Stimulated activated CD4-positive, alpha-beta T cell treated with anti-CD3 and anti-CD28 coated beads, Interleukin-4, amount 100 ng/mL, for 4 hours (primary cell): ENCODE measurements around the gene NRSN2.

ENCODE experiments used
- DNase-seq, 2 experiments: peaks; one replicate each; pipeline ENCODE4 v3.0.0-alpha.2; 2020

NRSN2 gene

GRCh38 chr20:346640-347316 is at the start of gene NRSN2:
NRSN2 (plus strand) TSS chr20:347111; CDS start chr20:349644, 2,533 bp downstream.
- peak in 1 of 2 experiments; percentile 38 for DNase-seq

GRCh38 chr20:297925-298775 is 48.8 kb upstream of the NRSN2 start:
- peak; percentile 31 to 32 for DNase-seq

- no peak for DNase-seq
These were observed 48.0 kb upstream of the NRSN2 start for GRCh38 chr20:298776-299391.

GRCh38 chr20:300345-300990 is 46.4 kb upstream of the NRSN2 start:
- no peak for DNase-seq

- no peak for DNase-seq
These were observed 44.7 kb upstream of the NRSN2 start for GRCh38 chr20:301886-302848.

GRCh38 chr20:305745-306144 is 41.2 kb upstream of the NRSN2 start:
- DNase-seq, result no peak

GRCh38 chr20:308427-309038 is 38.4 kb upstream of the NRSN2 start:
- no peak for DNase-seq

GRCh38 chr20:309306-309840 is 37.5 kb upstream of the NRSN2 start:
- no peak for DNase-seq

- peak; percentile 78 to 83 for DNase-seq
These were observed 36.9 kb upstream of the NRSN2 start for GRCh38 chr20:309841-310644.

- DNase-seq, result no peak
These were observed 36.3 kb upstream of the NRSN2 start for GRCh38 chr20:310645-311044.

GRCh38 chr20:311609-312008 is 35.3 kb upstream of the NRSN2 start:
- no peak for DNase-seq

GRCh38 chr20:312067-312466 is 34.8 kb upstream of the NRSN2 start:
- no peak for DNase-seq

GRCh38 chr20:312866-313265 is 34.0 kb upstream of the NRSN2 start:
- DNase-seq, result no peak

GRCh38 chr20:313402-313801 is 33.5 kb upstream of the NRSN2 start:
- no peak for DNase-seq

- DNase-seq, result no peak
These were observed 33.0 kb upstream of the NRSN2 start for GRCh38 chr20:313948-314347.

GRCh38 chr20:316316-317068 is 30.4 kb upstream of the NRSN2 start:
- DNase-seq, result no peak

GRCh38 chr20:324177-325044 is 22.5 kb upstream of the NRSN2 start:
- DNase-seq, result peak; percentile 89 to 95

GRCh38 chr20:325045-325888 is 21.6 kb upstream of the NRSN2 start, which contains the start of gene SOX12:
SOX12 (plus strand) TSS chr20:325552; CDS start chr20:325925, 373 bp downstream.
- peak; percentile 96 to 99 for DNase-seq
